Measurements from ENCODE around the gene C1QTNF7.

GRCh38 chr4:15385515-15385914, 42.3 kb upstream of the C1QTNF7 start:
- no peak for TF ChIP-seq EZH2phosphoT487 (IDR thresholded peaks at IDR 0.05; ENCODE audit: insufficient read depth, low read depth)
- no peak for TF ChIP-seq EZH2 (IDR thresholded peaks at IDR 0.05; ENCODE audit: insufficient read depth, poor library complexity, severe bottlenecking)
